Mammary microvascular endothelial cell (primary cell): ENCODE results near the gene TMEM245. TPM values are rescaled to one million over a fixed set of nuclear protein-coding genes. Genes with fewer than 3 reads are reported as not detected.

ENCODE experiments used
- total RNA-seq: library from RNA; depleted of rRNA; stranded (reverse); fragments of >200 nt; gene quantifications from 2 replicates; pipeline ENCODE4 v1.2.3, GENCODE V29; 2015

Gene TMEM245
- 32.9 and 35.5 TPM in 2 replicates for total RNA-seq

DNA sequence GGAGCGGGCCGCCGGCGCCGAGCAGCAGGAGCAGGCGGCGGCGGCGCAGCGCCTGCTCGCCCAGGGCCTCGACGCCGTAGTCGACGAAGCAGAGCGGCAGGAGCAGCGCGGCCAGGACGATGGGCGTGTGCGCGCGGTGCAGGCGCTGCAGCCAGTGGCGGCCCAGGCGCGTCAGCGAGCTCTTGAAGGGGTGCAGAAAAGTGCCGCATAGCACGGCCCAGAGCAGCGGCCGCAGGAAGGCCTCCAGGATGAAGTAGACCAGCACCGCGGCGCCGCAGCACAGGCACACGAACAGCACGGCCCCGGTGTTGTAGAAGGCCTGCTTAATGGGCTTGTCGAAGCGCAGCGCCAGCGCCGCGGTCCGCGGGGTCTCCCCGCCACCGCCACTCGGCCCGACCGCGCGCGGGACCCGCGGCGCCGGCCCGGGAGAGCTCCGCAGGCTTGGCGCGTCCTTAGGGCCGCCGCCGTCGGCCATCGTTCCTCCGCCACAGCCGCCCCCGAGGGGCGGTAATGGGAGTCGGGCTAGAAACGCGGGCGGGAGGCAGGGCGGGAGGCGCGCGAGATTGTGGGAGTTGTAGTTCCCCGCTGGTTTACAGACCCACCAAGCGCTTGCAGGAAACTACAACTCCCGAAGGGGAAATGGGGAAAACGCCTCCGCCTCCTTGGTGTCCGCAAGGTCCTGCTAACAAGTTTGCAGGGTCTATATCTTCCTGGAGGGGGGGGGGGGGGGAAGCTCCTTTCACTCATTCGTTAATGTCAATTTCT, at the start of gene TMEM245:
TMEM245 (minus strand) TSS at position 509 of the 765 bp plus-strand sequence; CDS start at position 475, 34 bp downstream.

DNA sequence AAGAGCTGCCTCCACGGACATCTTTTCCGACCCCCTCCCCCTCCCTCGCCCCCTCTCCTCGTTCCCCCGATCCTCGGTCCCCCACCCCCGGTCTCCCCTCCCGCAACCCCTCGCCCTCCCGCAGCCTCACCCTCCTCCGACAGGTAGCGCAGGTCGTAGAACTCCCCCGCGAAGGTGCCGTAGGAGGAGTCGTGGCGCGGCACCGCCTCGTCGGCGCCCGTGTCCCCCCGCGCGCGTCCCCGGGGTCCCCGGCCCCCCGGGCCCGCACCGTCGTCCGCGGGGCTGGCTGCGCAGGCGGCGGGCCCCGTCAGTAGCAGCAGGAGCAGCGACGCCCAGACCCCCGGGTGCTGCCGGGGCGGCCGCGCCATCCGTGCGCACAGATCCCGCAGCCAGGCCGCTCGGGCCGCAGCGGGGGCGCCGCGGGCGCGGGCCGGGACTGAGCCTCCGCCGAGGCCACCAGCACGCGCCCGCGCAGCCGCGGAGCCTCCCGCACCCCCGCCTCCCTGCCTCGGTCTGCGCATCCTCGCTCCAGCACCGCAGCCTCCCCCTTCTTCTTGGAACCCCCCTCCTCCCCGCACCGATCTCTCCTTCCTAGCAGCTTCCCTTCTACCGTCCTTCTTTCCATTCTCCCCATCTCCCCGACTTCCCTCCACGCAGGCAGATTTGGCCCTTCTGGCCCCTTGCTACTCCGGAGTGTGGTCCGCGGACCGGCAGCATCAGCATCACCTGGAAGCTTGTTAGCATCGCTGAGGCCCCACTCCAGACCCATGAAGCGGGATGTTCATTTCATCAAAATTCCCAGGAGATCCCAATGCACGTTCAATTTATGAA, 47.2 kb upstream of the TMEM245 start, which contains the start of gene FRRS1L:
FRRS1L (minus strand) TSS at position 479 of the 831 bp plus-strand sequence; CDS start at position 368, 111 bp downstream.

GRCh38 chr9:109012876-109013678, 106.7 kb downstream of the TMEM245 start, which contains the start of gene CTNNAL1:
Gene CTNNAL1 (minus strand): TSS chr9:109013499. CDS start chr9:109013442, 57 bp downstream.

Other genes starting within 250 kb of the TMEM245 start
- gene ELP1, start 185.8 kb downstream of the TMEM245 start, total RNA-seq: 21.5 and 35.8 TPM in 2 replicates
- 5.1 and 7.2 TPM in 2 replicates for gene ABITRAM, start 185.5 kb downstream of the TMEM245 start, total RNA-seq
- 112 and 131 TPM in 2 replicates for gene CTNNAL1, start 106.4 kb downstream of the TMEM245 start, total RNA-seq
- not detected in 2 replicates for gene FRRS1L, start 47.3 kb upstream of the TMEM245 start, total RNA-seq
- gene EPB41L4B, start 201.1 kb upstream of the TMEM245 start, total RNA-seq: 0.13 and 0.39 TPM in 2 replicates